H1 (cell line): ENCODE results near the gene POLR3A. TPM values are rescaled to one million over a fixed set of nuclear protein-coding genes. Genes with fewer than 3 reads are reported as not detected.

Experiments
- CTCF ChIA-PET: fragments of 300-600 bp; sonication (Branson Sonifier 250); formaldehyde crosslinking; loops from one replicate; lab custom pipeline; 2021; ENCODE audit not compliant: partially characterized antibody; lab: Charles Lee
- POLR2A ChIA-PET: fragments of 300-600 bp; sonication (Branson Sonifier 250); formaldehyde crosslinking; loops from one replicate; lab custom pipeline; 2021; ENCODE audit warnings: inconsistent platforms; ENCODE audit not compliant: partially characterized antibody; lab: Charles Lee
- DNase-seq, 2 experiments: peaks; one replicate each; pipeline versions ENCODE4 v3.0.0 to v3.0.0-alpha.2; 2010 to 2022; ENCODE audit warnings: low spot score in 2 of 2, low read depth in 1 of 2, mixed read lengths in 1 of 2
- FAIRE-seq: peaks from 2 replicates; lab custom pipeline; 2011; peaks lifted over from hg19 to GRCh38; lab: Jason Lieb, UNC
- H2AFZ ChIP-seq: 2 replicates; pipeline ENCODE4 v1.8.1; 2012; ENCODE audit warnings: low read length, inconsistent platforms
- H2AK5ac ChIP-seq: 2 replicates; pipeline ENCODE4 v1.6.1; 2013; ENCODE audit warnings: low read depth, low read length
- H2BK120ac ChIP-seq: replicated peaks from 2 replicates; pipeline ENCODE3; 2013; ENCODE audit warnings: low read depth, low read length, inconsistent platforms
- H2BK12ac ChIP-seq: 2 replicates; pipeline ENCODE4 v1.6.1; 2013; ENCODE audit warnings: low read depth, low read length
- H2BK15ac ChIP-seq: 2 replicates; pipeline ENCODE4 v1.6.1; 2013; ENCODE audit warnings: low read length
- H2BK20ac ChIP-seq: 2 replicates; pipeline ENCODE4 v1.6.1; 2013; ENCODE audit warnings: low read length
- H2BK5ac ChIP-seq: 2 replicates; pipeline ENCODE4 v1.6.1; 2013; ENCODE audit warnings: low read depth, low read length
- H3K14ac ChIP-seq: 2 replicates; pipeline ENCODE4 v1.6.1; 2013; ENCODE audit warnings: inconsistent platforms; ENCODE audit not compliant: insufficient read length
- H3K18ac ChIP-seq: 2 replicates; pipeline ENCODE4 v1.6.1; 2013; ENCODE audit warnings: low read length; ENCODE audit errors: extremely low read depth
- H3K23ac ChIP-seq: 2 replicates; pipeline ENCODE4 v1.6.1; 2013; ENCODE audit warnings: inconsistent platforms; ENCODE audit not compliant: insufficient read length
- H3K23me2 ChIP-seq: 2 replicates; pipeline ENCODE4 v1.6.1; 2013; ENCODE audit warnings: low read depth, low read length
- H3K27ac ChIP-seq: 2 replicates; pipeline ENCODE4 v1.6.1; 2011; ENCODE audit warnings: low read depth, low read length, inconsistent platforms
- H3K27me3 ChIP-seq, 4 experiments: replicated peaks in 1 of 4; 1 replicate in 1 of 4; 2 replicates in 3 of 4; pipeline versions ENCODE4 v1.6.1 to v1.8.1; 2011 to 2013; ENCODE audit warnings: low read length in 3 of 4, mild to moderate bottlenecking in 3 of 4, inconsistent platforms in 2 of 4, mixed read lengths in 2 of 4, moderate library complexity in 1 of 4; ENCODE audit not compliant: control insufficient read depth in 3 of 4, insufficient read depth in 3 of 4; ENCODE audit errors: extremely low read depth in 1 of 4
- H3K36me3 ChIP-seq, 4 experiments: 2 replicates each; pipeline versions ENCODE4 v1.6.1 to v1.8.1; 2011 to 2013; ENCODE audit warnings: mild to moderate bottlenecking in 4 of 4, low read length in 3 of 4, moderate library complexity in 2 of 4, control low read depth in 1 of 4, inconsistent platforms in 1 of 4; ENCODE audit not compliant: insufficient read depth in 4 of 4, control insufficient read depth in 2 of 4
- H3K4ac ChIP-seq: replicated peaks from 2 replicates; pipeline ENCODE3; 2013; ENCODE audit warnings: low read length, low read depth, mixed read lengths, inconsistent platforms; ENCODE audit not compliant: insufficient read length
- H3K4me1 ChIP-seq, 4 experiments: replicated peaks in 1 of 4; 1 replicate in 1 of 4; 2 replicates in 3 of 4; pipeline versions ENCODE4 v1.6.1 to v1.8.1; 2011 to 2013; ENCODE audit warnings: low read length in 3 of 4, inconsistent platforms in 2 of 4, mixed read lengths in 1 of 4; ENCODE audit not compliant: insufficient read depth in 4 of 4, control insufficient read depth in 3 of 4
- H3K4me2 ChIP-seq, 2 experiments: 2 replicates each; pipeline versions ENCODE4 v1.6.1 to v1.8.1; 2011 to 2013; ENCODE audit warnings: low read depth in 2 of 2, low read length in 2 of 2, control low read depth in 1 of 2, inconsistent platforms in 1 of 2, mild to moderate bottlenecking in 1 of 2; ENCODE audit not compliant: insufficient read depth in 1 of 2
- H3K4me3 ChIP-seq, 4 experiments: fragments of 200-600, 300-600 bp in 1 of 4; sonication (generic), shearing (Covaris generic), sonication (Bioruptor Twin) in 1 of 4; 2 replicates each; pipeline versions ENCODE4 v1.5.1 to v1.8.1; 2011 to 2016; ENCODE audit warnings: low read length in 4 of 4, low read depth in 3 of 4, control low read depth in 2 of 4, inconsistent platforms in 2 of 4, mild to moderate bottlenecking in 2 of 4, mixed read lengths in 1 of 4, moderate library complexity in 1 of 4; ENCODE audit not compliant: insufficient read depth in 2 of 4; ENCODE audit errors: extremely low read depth in 1 of 4
- H3K56ac ChIP-seq: replicated peaks from 2 replicates; pipeline ENCODE3; 2013; ENCODE audit warnings: low read depth, mild to moderate bottlenecking, mixed read lengths, low read length, inconsistent platforms; ENCODE audit not compliant: insufficient read length
- H3K79me1 ChIP-seq: 2 replicates; pipeline ENCODE4 v1.6.1; 2013; ENCODE audit warnings: low read depth, low read length, control low read depth
- H3K79me2 ChIP-seq, 2 experiments: 2 replicates each; pipeline versions ENCODE4 v1.6.1 to v1.8.1; 2012 to 2013; ENCODE audit warnings: low read length in 2 of 2, mild to moderate bottlenecking in 2 of 2, inconsistent platforms in 1 of 2; ENCODE audit not compliant: insufficient read depth in 2 of 2, control insufficient read depth in 1 of 2
- H3K9ac ChIP-seq, 4 experiments: replicated peaks in 1 of 4; 1 replicate in 1 of 4; 2 replicates in 3 of 4; pipeline versions ENCODE4 v1.6.1 to v1.8.1; 2011 to 2013; ENCODE audit warnings: low read depth in 3 of 4, low read length in 3 of 4, control low read depth in 2 of 4, mild to moderate bottlenecking in 2 of 4, moderate library complexity in 2 of 4, inconsistent platforms in 1 of 4; ENCODE audit errors: extremely low read depth in 1 of 4
- H3K9me3 ChIP-seq, 2 experiments: 2 replicates each; pipeline versions ENCODE4 v1.6.1 to v1.8.1; 2012 to 2013; ENCODE audit warnings: mild to moderate bottlenecking in 2 of 2, moderate library complexity in 2 of 2, control low read depth in 1 of 2, inconsistent platforms in 1 of 2, low read depth in 1 of 2, low read length in 1 of 2, mixed read lengths in 1 of 2; ENCODE audit not compliant: insufficient read depth in 2 of 2
- H4K20me1 ChIP-seq, 2 experiments: replicated peaks in 1 of 2; 2 replicates each; pipeline versions ENCODE3 to v1.8.1; 2011 to 2013; ENCODE audit warnings: inconsistent platforms in 2 of 2, low read length in 2 of 2, mild to moderate bottlenecking in 1 of 2; ENCODE audit not compliant: insufficient read depth in 2 of 2, control insufficient read depth in 1 of 2
- H4K5ac ChIP-seq: 2 replicates; pipeline ENCODE4 v1.6.1; 2013; ENCODE audit warnings: low read length, low read depth, mixed read lengths, inconsistent platforms; ENCODE audit not compliant: insufficient read length
- H4K8ac ChIP-seq: 2 replicates; pipeline ENCODE4 v1.8.0; 2013; ENCODE audit warnings: mild to moderate bottlenecking, moderate library complexity, low read length, inconsistent platforms; ENCODE audit not compliant: insufficient read depth; ENCODE audit errors: extremely low read depth
- H4K91ac ChIP-seq: replicated peaks from 2 replicates; pipeline ENCODE3; 2013; ENCODE audit warnings: low read length, mixed read lengths, inconsistent platforms; ENCODE audit not compliant: insufficient read length
- BCL11A ChIP-seq, 2 experiments: IDR thresholded peaks; one replicate each; pipeline ENCODE4 v1.6.1; 2011; ENCODE audit warnings: low read depth in 2 of 2, low read length in 2 of 2, mild to moderate bottlenecking in 2 of 2
- CTBP2 ChIP-seq: IDR thresholded peaks from 2 replicates; pipeline ENCODE4 v1.7.0; 2011; ENCODE audit warnings: borderline replicate concordance, mild to moderate bottlenecking, moderate library complexity, mixed read lengths, low read length; ENCODE audit not compliant: insufficient read depth, insufficient read length
- PHF8 ChIP-seq: fragments of 200-600 bp; sonication (generic); conservative IDR thresholded peaks from 2 replicates; pipeline ENCODE4 v1.7.1; 2012; ENCODE audit warnings: low read depth, mild to moderate bottlenecking, inconsistent platforms, low read length, moderate library complexity
- RBBP5 ChIP-seq: IDR thresholded peaks from 2 replicates; pipeline ENCODE4 v1.7.1; 2012; ENCODE audit warnings: low read depth, mild to moderate bottlenecking, inconsistent platforms, low read length, moderate library complexity, borderline replicate concordance
- WGBS, 2 experiments: shearing (Covaris generic) in 1 of 2; methylation state at CpG; one replicate each; pipeline versions ENCODE4 v1.1.6 to v1.1.7; 2013 to 2015; ENCODE audit warnings: low lambda C conversion rate in 2 of 2, mixed read lengths in 2 of 2, inconsistent platforms in 1 of 2, low coverage in 1 of 2, missing lambda C conversion rate in 1 of 2; ENCODE audit not compliant: insufficient replicate concordance in 2 of 2, insufficient coverage in 1 of 2, insufficient read length in 1 of 2; ENCODE audit errors: extremely low coverage in 1 of 2, missing lambda C conversion rate in 1 of 2; 5-methylcytosine and 5-hydroxymethylcytosine counted together
- polyA plus RNA-seq, 7 experiments: library from polyadenylated mRNA; depleted of rRNA in 3 of 7; stranded (reverse) in 5 of 7; unstranded in 2 of 7; fragments of >200 nt in 5 of 7; fragments of 200-250 nt in 2 of 7; gene quantifications; 1 replicate in 5 of 7; 2 replicates in 1 of 7; 4 replicates in 1 of 7; pipeline versions ENCODE4 v1.2.1 to v1.2.3, GENCODE V29; 2011 to 2013; ENCODE audit warnings: missing spikeins in 2 of 7, mixed read lengths in 2 of 7
- total RNA-seq: library from RNA; stranded (reverse); fragmentation: NEBNext Ultra II Directional; extraction: Animal tissue kit (Norgen Biotek cat#: 25700); gene quantifications from 2 replicates; pipeline ENCODE4 v1.2.1, GENCODE V29; 2021

POLR3A gene
- total and polyA plus RNA-seq, 2 of the 8 experiments (the other 6 are each of a cell fraction or from before 2014, with no cell fraction given), result 11.3 to 38.6 TPM

GRCh38 chr10:77965294-77965693 lies 64.0 kb downstream of the POLR3A start:
- no peak overlapping the region for H2BK15ac ChIP-seq
- H2AK5ac ChIP-seq, result no peak overlapping the region
- no peak overlapping the region for H3K4ac ChIP-seq
- H3K79me2 ChIP-seq, result no peaks in the 10 kb centered on the region
- no peak overlapping the region for H3K18ac ChIP-seq
- no peak overlapping the region for H4K91ac ChIP-seq
- WGBS, 2 experiments, result 84% methylated on average over 5 of the region's 5 CpGs; no CpG with 5 or more reads in 1 of the 2 experiments
- H3K9me3 ChIP-seq, result peaks cover 11% of the 10 kb centered on the region in 2 experiments
- H3K27me3 ChIP-seq, result no peaks in the 10 kb centered on the region
- H3K9ac ChIP-seq, result no peak overlapping the region
- H3K23ac ChIP-seq, result no peak overlapping the region
- ChIA-PET POLR2A (interaction anchor here (1.3 to 1.6 kb wide), 2 partner anchors 15 to 38 kb away, joined by 3 read pairs; no protein-coding TSS in a partner anchor), CTCF (interaction anchor here (1.3 kb wide), 1 partner anchor 9 kb away, joined by 3 read pairs; no protein-coding TSS in a partner anchor)
- H3K79me1 ChIP-seq, result no peaks in the 10 kb centered on the region
- no peak overlapping the region for H3K56ac ChIP-seq
- no peak overlapping the region for H2BK20ac ChIP-seq
- no peak overlapping the region for H3K4me3 ChIP-seq
- H3K4me1 ChIP-seq, result peaks cover 0 to 6% (median 0%) of the 10 kb centered on the region in 4 experiments; a peak in 1 of 7 replicates
- DNase-seq, result no peak
- no peak overlapping the region for H2BK12ac ChIP-seq
- H3K27ac ChIP-seq, result no peak overlapping the region
- no peak for FAIRE-seq
- H2BK120ac ChIP-seq, result no peak overlapping the region
- H3K23me2 ChIP-seq, result no peaks in the 10 kb centered on the region
- no peak overlapping the region for H3K14ac ChIP-seq
- H2AFZ ChIP-seq, result no peak overlapping the region
- H3K4me2 ChIP-seq, result no peak overlapping the region
- H4K20me1 ChIP-seq, result no peaks in the 10 kb centered on the region
- no peaks in the 10 kb centered on the region for H3K36me3 ChIP-seq
- no peak for TF ChIP-seq PHF8
- TF ChIP-seq BCL11A (IDR thresholded peaks at IDR 0.05; ENCODE audit: low read depth in 2 of 2, low read length in 2 of 2), result no peak
- no peak for TF ChIP-seq CTBP2
- no peak for TF ChIP-seq RBBP5
- no peak overlapping the region for H4K5ac ChIP-seq
- H4K8ac ChIP-seq, result no peak overlapping the region
- no peak overlapping the region for H2BK5ac ChIP-seq
